Lower leg skin (tissue), 3 donors: ENCODE results near the gene CALB2.

Experiments used
- CTCF ChIP-seq, 3 donors: fragments of 450-650 bp; IDR thresholded peaks; one replicate each; pipeline ENCODE4 v1.5.1; 2016; ENCODE audit warnings: antibody characterized with exemption in 3 of 3, mild to moderate bottlenecking in 3 of 3, moderate library complexity in 2 of 3
- POLR2A ChIP-seq, 2 donors: fragments of 450-650 bp; IDR thresholded peaks; one replicate each; pipeline ENCODE4 v1.6.1; 2016 to 2017; ENCODE audit warnings: antibody characterized with exemption in 2 of 2, mild to moderate bottlenecking in 1 of 2, moderate library complexity in 1 of 2

- TF ChIP-seq CTCF (IDR thresholded peaks at IDR 0.05) (no peak), POLR2A (IDR thresholded peaks at IDR 0.05) (no peak)
These were observed 14.1 kb upstream of the CALB2 start for GRCh38 chr16:71344315-71344905.
